ENCODE data around the gene SGPL1.
A peak's percentile ranks its signal among the peaks of the same experiment; 100 is the strongest.

Gene SGPL1

GRCh38 chr10:70814126-70814525, 1.6 kb upstream of the SGPL1 start:
- no peak for DNase-seq

DNA sequence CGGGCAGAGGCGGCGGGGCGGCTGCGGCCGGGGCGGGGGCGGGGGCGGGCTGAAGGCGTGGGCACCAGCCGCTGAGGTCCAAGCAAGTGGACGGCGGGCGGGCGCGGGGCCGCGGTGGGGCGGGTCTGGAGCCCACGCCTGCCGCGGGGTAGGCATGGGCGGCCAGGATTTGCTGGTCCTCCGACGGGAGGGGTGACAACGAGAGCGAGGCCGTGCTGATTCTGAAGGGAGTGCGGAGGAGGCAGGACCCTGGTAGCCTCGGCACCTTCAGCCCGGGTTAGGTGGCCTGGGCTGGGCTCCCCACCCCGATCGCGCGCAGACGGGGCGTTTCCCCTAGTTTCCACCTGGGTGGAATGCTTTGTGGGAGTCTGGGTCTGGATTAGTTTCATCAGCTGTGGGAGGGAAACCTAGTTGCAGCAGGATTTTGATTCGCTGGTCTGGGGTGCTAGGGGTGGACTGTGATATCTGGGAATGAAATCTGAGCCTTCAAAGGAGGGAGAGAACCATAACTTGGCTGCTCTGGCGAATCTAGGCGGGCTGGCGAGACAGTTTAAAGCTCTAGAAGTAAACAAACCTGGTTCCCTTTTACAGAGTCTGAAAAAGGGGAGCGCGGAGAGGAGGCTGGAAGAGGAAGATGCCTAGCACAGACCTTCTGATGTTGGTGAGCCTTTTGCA, 609 bp downstream of the SGPL1 start:
- no peak for DNase-seq

GRCh38 chr10:70820976-70821750, 5.4 kb downstream of the SGPL1 start:
- DNase-seq: no peak

- DNase-seq: no peak
Measured at GRCh38 chr10:70822076-70822820, 6.5 kb downstream of the SGPL1 start.

GRCh38 chr10:70827086-70827757, 11.5 kb downstream of the SGPL1 start:
- no peak for DNase-seq

DNA sequence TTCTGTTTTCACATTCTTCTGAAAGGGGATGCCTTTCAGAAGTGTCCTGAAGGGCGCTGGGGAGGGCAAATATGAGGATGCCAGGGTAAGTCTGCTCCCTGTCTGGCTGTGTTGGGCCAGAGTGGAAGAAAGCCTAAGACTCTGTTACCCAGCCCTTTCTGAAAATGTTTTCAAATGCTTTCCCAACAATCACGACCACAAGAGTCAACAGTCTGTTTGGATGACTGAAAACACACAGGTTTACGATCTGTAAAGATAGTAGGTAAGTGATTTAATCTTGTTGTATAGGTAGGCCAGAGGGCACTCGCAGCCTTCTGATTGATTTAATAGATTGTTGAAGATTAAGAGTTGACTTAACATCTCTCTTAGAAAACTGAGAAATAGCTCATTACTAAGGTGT, 13.2 kb downstream of the SGPL1 start:
- DNase-seq: no peak

GRCh38 chr10:70829543-70829942, 13.8 kb downstream of the SGPL1 start:
- no peak for DNase-seq

DNA sequence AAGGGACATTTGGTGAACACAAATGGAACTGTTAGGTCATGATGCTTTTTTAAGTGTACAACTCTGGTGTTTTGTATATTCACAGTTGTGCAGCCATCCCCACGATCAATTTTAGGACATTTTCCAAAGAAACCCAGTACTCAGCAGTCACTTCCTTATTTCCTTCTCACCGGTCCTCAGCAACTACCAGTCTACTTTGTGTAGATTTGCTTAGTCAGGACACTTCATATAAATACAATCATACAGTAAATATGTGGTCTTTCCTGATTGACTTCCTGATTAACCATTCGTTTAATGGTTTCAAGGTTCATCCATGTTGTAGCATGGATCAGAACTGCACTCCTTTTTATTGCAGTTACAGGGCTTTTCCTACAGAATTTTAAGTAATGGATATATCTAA, 14.4 kb downstream of the SGPL1 start:
- DNase-seq: no peak

DNA sequence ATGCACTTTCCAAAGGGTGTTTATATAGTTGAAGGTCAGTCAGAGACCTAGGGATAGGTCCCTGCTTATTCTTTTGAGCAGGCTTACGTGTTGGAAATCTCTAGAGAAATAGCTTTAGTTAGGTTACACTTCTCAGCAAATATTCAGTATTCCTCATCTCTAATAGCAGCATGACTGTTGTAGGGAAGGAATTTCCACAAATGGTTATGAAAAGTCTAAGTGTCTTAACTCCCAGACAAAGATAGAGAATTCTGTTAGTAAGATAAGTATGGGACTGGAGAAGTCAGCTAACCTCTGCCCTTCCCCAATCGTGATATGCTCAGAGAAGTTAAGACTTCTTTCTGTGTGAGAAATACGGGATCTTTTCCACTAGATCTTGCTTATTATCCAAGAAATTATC, 16.5 kb downstream of the SGPL1 start:
- DNase-seq: no peak

GRCh38 chr10:70832852-70833528, 17.2 kb downstream of the SGPL1 start:
- DNase-seq: peak; percentile 9

DNA sequence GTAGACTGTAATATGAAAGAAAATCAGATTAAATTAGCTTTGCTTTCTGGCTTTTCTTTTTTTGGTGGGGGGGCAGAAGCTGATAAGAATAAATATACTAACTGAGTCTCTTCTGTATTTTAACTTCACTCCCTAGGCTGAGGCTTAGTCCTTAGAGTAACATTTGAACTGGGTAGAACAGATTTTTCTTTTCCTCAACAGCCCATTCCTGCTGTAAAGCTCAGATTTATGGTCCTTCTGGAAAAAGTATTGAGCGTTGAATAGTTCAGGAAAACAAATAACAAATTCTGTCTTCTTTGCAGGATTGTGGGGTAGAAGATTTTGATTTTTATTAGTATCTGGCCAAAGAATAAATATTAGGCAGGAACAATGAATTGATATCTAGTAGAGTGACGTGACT, 17.9 kb downstream of the SGPL1 start:
- DNase-seq: no peak

DNA sequence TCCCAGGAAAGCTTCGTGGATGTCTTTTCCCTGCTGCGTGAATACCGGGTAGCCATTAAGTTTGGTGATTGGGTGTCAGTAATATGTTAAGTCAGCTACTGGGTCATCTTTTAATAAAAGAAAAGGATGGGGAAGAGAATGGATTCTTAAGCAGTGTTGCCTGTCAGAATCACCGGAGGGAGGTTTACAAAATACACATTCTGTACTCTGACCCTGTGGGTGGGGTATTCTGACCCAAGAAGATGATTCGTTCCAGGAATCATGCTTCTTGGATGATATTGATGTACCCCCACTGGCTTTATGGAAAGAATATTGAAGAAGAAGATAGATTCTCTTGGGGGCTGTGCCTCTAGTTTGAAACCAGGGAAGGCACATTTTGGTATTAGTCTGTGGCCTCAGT, 18.3 kb downstream of the SGPL1 start:
- no peak for DNase-seq

GRCh38 chr10:70834441-70835151, 18.8 kb downstream of the SGPL1 start:
- DNase-seq: no peak

DNA sequence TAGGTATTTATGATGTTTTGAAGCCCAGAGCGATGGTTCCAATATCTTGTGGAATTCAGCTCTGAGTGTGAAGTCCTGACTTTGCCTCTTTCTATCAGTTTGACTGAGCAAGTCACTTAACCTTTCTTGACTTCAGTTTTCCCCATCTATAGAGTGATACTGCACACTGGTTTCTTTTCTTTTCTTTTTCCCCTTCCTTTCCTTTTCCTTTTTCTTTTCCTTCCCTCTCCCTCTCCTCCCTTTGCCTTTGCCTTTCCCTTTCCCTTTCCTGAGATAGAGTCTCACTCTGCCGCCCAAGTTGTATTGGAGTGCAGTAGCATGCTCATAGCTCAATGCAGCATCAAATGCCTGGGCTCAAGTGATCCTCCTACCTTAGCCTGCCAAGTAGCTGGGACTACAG, 20.6 kb downstream of the SGPL1 start:
- no peak for DNase-seq

DNA sequence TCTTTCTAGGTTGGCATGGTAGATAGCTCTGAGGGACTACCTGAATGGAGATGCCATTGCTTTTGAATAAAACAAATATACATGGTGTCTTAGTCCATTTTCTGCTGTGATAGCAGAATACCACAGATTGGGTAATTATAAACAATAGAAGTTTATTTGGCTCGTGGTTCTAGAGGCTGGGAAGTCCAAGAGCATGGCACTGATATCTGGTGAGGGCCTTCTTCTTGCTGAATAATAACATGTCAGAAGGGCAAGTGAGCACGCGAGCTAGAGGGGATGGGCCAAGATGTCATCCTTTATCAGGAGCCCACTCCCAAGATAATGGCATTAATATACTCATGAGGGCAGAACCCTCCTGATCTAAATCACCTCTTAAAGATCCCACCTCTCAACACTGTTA, 21.9 kb downstream of the SGPL1 start:
- no peak for DNase-seq

- no peak for DNase-seq
Measured at GRCh38 chr10:70838270-70838805, 22.6 kb downstream of the SGPL1 start.

DNA sequence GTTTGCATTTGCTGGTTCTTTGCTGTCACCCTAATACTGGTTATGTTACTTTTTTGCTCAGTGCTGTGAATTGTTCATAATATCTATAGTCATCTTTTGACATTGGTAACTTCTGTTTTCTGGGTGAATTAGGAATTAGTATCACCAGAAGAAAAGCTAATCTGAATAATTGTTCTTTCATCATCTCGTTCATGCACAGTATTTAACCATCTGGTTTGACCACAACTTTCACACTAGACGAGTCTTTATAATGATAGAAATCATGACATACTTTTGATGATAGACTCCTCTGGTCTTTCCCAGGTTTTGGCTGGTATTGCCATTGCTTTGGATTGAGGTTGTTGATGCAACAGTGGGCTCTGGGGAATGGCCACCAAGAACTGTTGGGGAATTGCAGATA, 25.1 kb downstream of the SGPL1 start:
- DNase-seq: no peak

DNA sequence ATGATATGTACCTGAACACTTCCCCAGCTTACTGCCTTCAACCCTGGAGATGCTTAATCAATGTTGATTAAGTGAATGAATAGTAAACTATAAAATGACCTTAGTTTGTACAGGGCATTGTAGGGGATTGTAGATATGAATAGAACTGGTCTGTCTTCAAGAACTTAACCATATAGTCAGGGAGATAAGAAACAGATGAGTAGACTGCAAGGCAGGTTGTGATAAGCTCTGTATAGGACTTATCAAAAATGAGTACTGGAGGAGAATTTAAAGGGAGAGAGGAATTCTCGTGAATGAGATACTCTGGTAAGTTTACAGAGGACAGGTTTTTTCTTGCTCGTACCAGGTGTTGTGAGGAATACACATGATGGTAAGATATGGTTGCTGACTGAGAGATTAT, 27.6 kb downstream of the SGPL1 start:
- no peak for DNase-seq

- DNase-seq: no peak
Measured at GRCh38 chr10:70843776-70844489, 28.2 kb downstream of the SGPL1 start.

DNA sequence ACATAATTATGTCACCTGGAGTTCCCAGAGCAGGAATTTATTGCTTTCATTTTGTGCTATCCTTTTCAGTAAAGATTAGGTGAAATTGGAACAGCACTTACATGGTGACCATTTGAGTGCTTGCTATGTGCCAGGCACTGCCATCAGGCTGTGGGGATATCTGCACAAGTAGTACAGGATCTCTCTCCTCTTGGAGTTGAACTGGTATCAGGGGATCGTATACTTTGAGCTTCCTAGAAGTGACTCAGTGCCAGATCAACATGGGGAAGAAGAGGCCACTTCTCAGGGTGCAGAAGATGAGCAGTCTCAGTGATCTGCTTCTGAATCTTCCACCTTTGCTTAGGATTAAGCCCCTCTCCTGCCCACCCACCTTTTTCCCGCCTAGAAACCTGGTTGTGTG, 29.5 kb downstream of the SGPL1 start:
- DNase-seq: no peak

GRCh38 chr10:70845816-70846215, 30.1 kb downstream of the SGPL1 start:
- DNase-seq: no peak
